Measurements from ENCODE around the gene PABPC4L.

PABPC4L gene

DNA sequence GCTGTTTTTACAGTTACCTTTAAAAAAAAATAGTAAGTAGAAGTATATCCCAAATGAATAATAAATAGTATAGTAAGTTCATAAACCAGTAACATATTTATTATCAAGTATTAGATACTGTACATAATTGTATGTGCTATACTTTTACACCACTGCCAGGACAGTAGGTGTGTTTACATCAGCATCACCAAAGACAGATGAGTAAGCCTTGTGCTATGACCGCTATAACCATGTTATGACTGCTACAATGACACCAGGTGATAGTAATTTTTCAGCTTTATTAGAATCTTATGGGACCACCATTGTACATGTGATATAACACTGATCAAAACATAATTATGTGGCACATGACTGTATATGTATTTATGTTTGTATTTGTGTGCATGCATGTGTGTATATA, 27.3 kb downstream of the PABPC4L start:
- DNase-seq (ENCODE audit: low spot score in 2 of 2) = no peak
- in situ Hi-C loops (cut with MboI; ENCODE audit: low sequenced_read_pairs) = no loop called here
- no peak overlapping the region for H3K4me3 ChIP-seq
- H3K36me3 ChIP-seq (replicated peaks) = no peaks in the 10 kb centered on the region
- H3K4me1 ChIP-seq = peaks cover 4% of the 10 kb centered on the region; the same call in 1 of the 2 replicates
- no peaks in the 10 kb centered on the region for H3K9me3 ChIP-seq
- H3K27me3 ChIP-seq (ENCODE audit: low read depth) = no peaks in the 10 kb centered on the region

DNA sequence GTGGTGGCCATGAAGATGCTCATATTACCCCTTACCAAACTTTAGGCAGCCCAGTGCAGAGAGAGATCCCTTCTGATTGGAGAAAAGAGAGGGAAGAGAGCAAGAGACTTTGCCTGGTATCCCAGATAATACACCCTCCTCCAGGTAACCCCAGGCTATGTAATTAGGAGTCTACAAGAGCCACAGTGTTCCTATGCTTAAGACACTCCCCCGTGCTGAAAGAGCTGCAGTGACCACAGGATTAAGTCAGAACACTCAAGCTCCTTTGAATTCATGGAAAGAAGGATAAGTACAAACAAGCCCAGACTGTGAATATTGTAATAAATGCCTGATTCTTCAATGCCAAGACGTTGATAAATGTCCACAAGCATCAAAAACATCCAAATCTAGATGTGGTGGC, 41.4 kb downstream of the PABPC4L start:
- no peaks in the 10 kb centered on the region for H3K9me3 ChIP-seq
- DNase-seq (ENCODE audit: low spot score in 2 of 2) = peak; percentile 65 to 86
- H3K36me3 ChIP-seq (replicated peaks) = no peaks in the 10 kb centered on the region
- no peak overlapping the region for H3K4me3 ChIP-seq
- no peaks in the 10 kb centered on the region for H3K27me3 ChIP-seq (ENCODE audit: low read depth)
- H3K4me1 ChIP-seq = peaks cover 4% of the 10 kb centered on the region; the same call in 1 of the 2 replicates
- in situ Hi-C loops (cut with MboI; ENCODE audit: low sequenced_read_pairs) = no loop called here

DNA sequence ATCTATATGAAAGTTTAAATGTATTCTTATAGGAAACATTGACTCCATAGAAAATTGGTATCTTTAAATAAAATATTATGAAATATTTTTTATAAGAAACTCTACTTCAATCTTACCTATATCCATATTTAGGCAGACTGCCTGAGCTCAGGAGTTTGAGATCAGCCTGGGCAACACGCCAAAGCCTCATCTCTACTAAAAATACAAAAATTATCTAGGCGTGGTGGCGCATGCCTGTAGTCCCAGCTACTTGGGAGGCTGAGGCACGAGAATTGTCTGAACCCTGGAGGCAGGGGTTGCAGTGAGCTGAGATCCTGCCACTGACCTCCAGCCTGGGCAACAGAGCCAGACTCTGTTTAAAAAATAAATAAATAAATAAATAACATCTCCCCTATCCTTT, 47.5 kb downstream of the PABPC4L start:
- Histone ChIP-seq H3K36me3 (replicated peaks) (no peaks in the 10 kb centered on the region), H3K27me3 (ENCODE audit: low read depth) (no peaks in the 10 kb centered on the region), H3K4me1 (0 out of 2 replicates have a peak, but pooled peaks cover 4% of the 10 kb centered on the region), H3K4me3 (no peak overlapping the region), H3K9me3 (no peaks in the 10 kb centered on the region)
- in situ Hi-C loops (cut with MboI; ENCODE audit: low sequenced_read_pairs) = no loop called here
- no peak for DNase-seq (ENCODE audit: low spot score in 2 of 2)

DNA sequence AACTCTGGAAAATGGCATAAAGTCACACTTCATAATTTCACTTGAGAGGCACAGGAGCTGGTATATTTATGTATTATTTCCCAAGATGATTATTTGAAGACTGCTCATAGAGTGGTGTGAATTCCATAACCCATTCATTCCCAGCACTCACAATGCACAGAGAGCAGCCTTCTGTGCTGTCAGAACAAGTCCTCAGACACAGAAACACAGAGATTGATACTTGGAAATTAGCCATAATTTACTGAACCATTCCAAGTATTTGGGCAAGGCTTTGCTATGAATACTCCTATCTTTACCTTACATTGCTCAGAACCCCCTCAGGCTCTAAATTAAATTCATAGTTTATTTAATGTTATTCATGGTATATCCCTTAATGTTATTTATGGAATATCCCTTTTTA, 53.6 kb downstream of the PABPC4L start:
- no peaks in the 10 kb centered on the region for H3K27me3 ChIP-seq (ENCODE audit: low read depth)
- in situ Hi-C loops (cut with MboI; ENCODE audit: low sequenced_read_pairs) = no loop called here
- H3K4me1 ChIP-seq = peaks cover 19% of the 10 kb centered on the region

More for the DNA sequence above, 53.6 kb downstream of the PABPC4L start:
- DNase-seq (ENCODE audit: low spot score in 2 of 2) = no peak
- Histone ChIP-seq H3K4me3 (no peak overlapping the region), H3K36me3 (replicated peaks) (no peaks in the 10 kb centered on the region), H3K9me3 (peaks cover 3% of the 10 kb centered on the region; the same call in 1 of the 2 replicates)
